Measurements from ENCODE around the gene AIF1L. TPM values are rescaled to one million over a fixed set of nuclear protein-coding genes. Genes with fewer than 3 reads are reported as not detected.

Gene AIF1L
- total RNA-seq, 1 experiment from 2014 or later: 103 TPM

- no peak for TF ChIP-seq GRHL2 (CRISPR knock-in tag; IDR thresholded peaks at IDR 0.05; ENCODE audit: insufficient replicate concordance, severe bottlenecking)
- no peak for TF ChIP-seq PREB (CRISPR knock-in tag; IDR thresholded peaks at IDR 0.05; ENCODE audit: borderline replicate concordance)
- no peak for TF ChIP-seq ZNF219 (CRISPR knock-in tag; IDR thresholded peaks at IDR 0.05; ENCODE audit: borderline replicate concordance)
These were observed 71.6 kb downstream of the AIF1L start (continued) for GRCh38 chr9:131167936-131168335.

GRCh38 chr9:131169563-131170240 lies 73.4 kb downstream of the AIF1L start:
- Mint-ChIP-seq H3K9me3 (peaks cover 5% of the 10 kb centered on the region; the same call in 1 of the 2 replicates), H3K27ac (no peak overlapping the region), H3K27me3 (ENCODE audit: low read depth) (no peaks in the 10 kb centered on the region), H3K36me3 (peaks cover 26% of the 10 kb centered on the region), H3K4me3 (no peak overlapping the region), H3K4me1 (no peaks in the 10 kb centered on the region)
- ChIA-PET POLR2A (no interaction called here), CTCF (interaction anchor here (1.1 kb wide), 1 partner anchor 167 kb away, joined by 3 read pairs; no protein-coding TSS in a partner anchor)
- DNase-seq (ENCODE audit: low spot score): no peak
- TF ChIP-seq PRRX2 (CRISPR knock-in tag; IDR thresholded peaks at IDR 0.05) (no peak), IRF1 (CRISPR knock-in tag; IDR thresholded peaks at IDR 0.05) (no peak), IRF2 (CRISPR knock-in tag; IDR thresholded peaks at IDR 0.05; ENCODE audit: borderline replicate concordance, low read depth) (no peak), FOXP4 (CRISPR knock-in tag; IDR thresholded peaks at IDR 0.05) (no peak), ZNF317 (CRISPR knock-in tag; IDR thresholded peaks at IDR 0.05; ENCODE audit: borderline replicate concordance, low read depth) (no peak), ZBTB21 (CRISPR knock-in tag; IDR thresholded peaks at IDR 0.05; ENCODE audit: borderline replicate concordance) (no peak), ZNF138 (CRISPR knock-in tag; conservative IDR thresholded peaks at IDR 0.05) (no peak), GTF2I (CRISPR knock-in tag; conservative IDR thresholded peaks at IDR 0.05) (no peak), CREM (CRISPR knock-in tag; IDR thresholded peaks at IDR 0.05) (no peak), ELF4 (CRISPR knock-in tag; IDR thresholded peaks at IDR 0.05; ENCODE audit: low read depth) (no peak), ZNF532 (CRISPR knock-in tag; IDR thresholded peaks at IDR 0.05; ENCODE audit: borderline replicate concordance) (no peak)
- no peak for ATAC-seq

Other genes with a start within 250 kb of the AIF1L start
- not detected in 3 replicates for gene QRFP, start 199.7 kb upstream of the AIF1L start, total RNA-seq (2021)
- gene FIBCD1, start 157.3 kb upstream of the AIF1L start, total RNA-seq (2021): 6.6 to 9.1 TPM (median 8.8 TPM) in 3 replicates
- gene LAMC3, start 87.4 kb upstream of the AIF1L start, total RNA-seq (2021): 35.9 to 50.9 TPM (median 36.0 TPM) in 3 replicates
- 39.9 to 42.8 TPM (median 41.8 TPM) in 3 replicates for gene NUP214, start 29.1 kb downstream of the AIF1L start, total RNA-seq (2021)
- gene FAM78A, start 180.0 kb downstream of the AIF1L start, total RNA-seq (2021): 3.0 to 3.5 TPM (median 3.4 TPM) in 3 replicates
- 4.2 to 4.9 TPM (median 4.7 TPM) in 3 replicates for gene PLPP7, start 193.2 kb downstream of the AIF1L start, total RNA-seq (2021)